Retinal pigment epithelial cell (primary cell): ENCODE data around the gene SLC9A8.

Source experiments
- DNase-seq: peaks from one replicate; pipeline ENCODE4 v3.0.0-alpha.2; 2010; ENCODE audit warnings: low read depth
- H3K4me3 ChIP-seq: 2 replicates; pipeline ENCODE4 v1.5.1; 2011; ENCODE audit warnings: mild to moderate bottlenecking, low read length, control low read depth, moderate library complexity
- CTCF ChIP-seq: conservative IDR thresholded peaks from 2 replicates; pipeline ENCODE4 v1.5.1; 2011; ENCODE audit warnings: low read depth, low read length, control low read depth, inconsistent platforms

SLC9A8 gene

GRCh38 chr20:49880724-49881445 lies 68.3 kb downstream of the SLC9A8 start:
- DNase-seq: no peak
- no peak for TF ChIP-seq CTCF
- H3K4me3 ChIP-seq: no peak overlapping the region

- TF ChIP-seq CTCF: no peak
- no peak for DNase-seq
- no peak overlapping the region for H3K4me3 ChIP-seq
Observed at GRCh38 chr20:49882171-49882970, 69.7 kb downstream of the SLC9A8 start.

- no peak for DNase-seq
- TF ChIP-seq CTCF: no peak
- H3K4me3 ChIP-seq: no peak overlapping the region
Observed at GRCh38 chr20:49883246-49883802, 70.7 kb downstream of the SLC9A8 start.

GRCh38 chr20:49885558-49886332 lies 73.1 kb downstream of the SLC9A8 start:
- no peak for TF ChIP-seq CTCF
- H3K4me3 ChIP-seq: no peak overlapping the region
- no peak for DNase-seq

GRCh38 chr20:49886571-49887213 lies 74.1 kb downstream of the SLC9A8 start:
- DNase-seq: no peak
- no peak overlapping the region for H3K4me3 ChIP-seq
- no peak for TF ChIP-seq CTCF
